ENCODE measurements around the gene SMC4.

- TF ChIP-seq POLR2AphosphoS5 (IDR thresholded peaks at IDR 0.05; ENCODE audit: borderline replicate concordance, low read depth, low read length) (no peak), EZH2 (IDR thresholded peaks at IDR 0.05) (no peak)
These were observed 81.5 kb downstream of the SMC4 start for GRCh38 chr3:160480931-160481330.
